H9 (cell line): ENCODE data around the gene SMPD2. TPM values are rescaled to one million over a fixed set of nuclear protein-coding genes. Genes with fewer than 3 reads are reported as not detected.

Experiments used
- DNase-seq: peaks from one replicate; pipeline ENCODE4 v3.0.0-alpha.2; 2017
- H2AFZ ChIP-seq: one replicate; pipeline ENCODE4 v1.6.1; 2013; ENCODE audit warnings: mild to moderate bottlenecking, low read length, control low read depth, moderate library complexity
- H2AK5ac ChIP-seq: 2 replicates; pipeline ENCODE4 v1.6.1; 2013; ENCODE audit warnings: low read length, control low read depth, mixed read lengths; ENCODE audit not compliant: insufficient read length
- H2BK120ac ChIP-seq: one replicate; pipeline ENCODE4 v1.6.1; 2013; ENCODE audit warnings: low read depth, mild to moderate bottlenecking, low read length, control low read depth, inconsistent platforms; ENCODE audit not compliant: poor library complexity, severe bottlenecking
- H2BK12ac ChIP-seq: 2 replicates; pipeline ENCODE4 v1.6.1; 2013; ENCODE audit warnings: low read length, control low read depth, mixed read lengths, low read depth; ENCODE audit not compliant: insufficient read length
- H2BK15ac ChIP-seq: 2 replicates; pipeline ENCODE4 v1.6.1; 2013; ENCODE audit warnings: low read depth, low read length, control low read depth
- H2BK20ac ChIP-seq: one replicate; pipeline ENCODE4 v1.6.1; 2013; ENCODE audit warnings: low read depth, mild to moderate bottlenecking, low read length, control low read depth, inconsistent platforms; ENCODE audit not compliant: poor library complexity, severe bottlenecking
- H2BK5ac ChIP-seq: 2 replicates; pipeline ENCODE4 v1.6.1; 2013; ENCODE audit warnings: low read length, control low read depth, mixed read lengths; ENCODE audit not compliant: insufficient read length
- H3K14ac ChIP-seq: 2 replicates; pipeline ENCODE4 v1.6.1; 2013; ENCODE audit warnings: low read length, control low read depth; ENCODE audit not compliant: insufficient read depth
- H3K18ac ChIP-seq: 2 replicates; pipeline ENCODE4 v1.6.1; 2013; ENCODE audit warnings: low read depth, mild to moderate bottlenecking, mixed read lengths, low read length, control low read depth; ENCODE audit not compliant: insufficient read length
- H3K23ac ChIP-seq: 2 replicates; pipeline ENCODE4 v1.6.1; 2013; ENCODE audit warnings: low read length, control low read depth, mixed read lengths, low read depth; ENCODE audit not compliant: insufficient read length
- H3K23me2 ChIP-seq: 2 replicates; pipeline ENCODE4 v1.6.1; 2013; ENCODE audit warnings: low read depth, mild to moderate bottlenecking, mixed read lengths, low read length, control low read depth; ENCODE audit not compliant: insufficient read length, poor library complexity, severe bottlenecking
- H3K27ac ChIP-seq: 2 replicates; pipeline ENCODE4 v1.5.1; 2013; ENCODE audit warnings: low read length, control low read depth, mixed read lengths, low read depth; ENCODE audit not compliant: insufficient read length
- H3K27me3 ChIP-seq: 2 replicates; pipeline ENCODE4 v1.6.1; 2013; ENCODE audit warnings: low read length, control low read depth, inconsistent platforms; ENCODE audit not compliant: insufficient read depth
- H3K4ac ChIP-seq: 2 replicates; pipeline ENCODE4 v1.6.1; 2013; ENCODE audit warnings: low read depth, mild to moderate bottlenecking, control low read depth, inconsistent platforms, low read length, moderate library complexity
- H3K4me1 ChIP-seq: 2 replicates; pipeline ENCODE4 v1.6.1; 2013; ENCODE audit warnings: low read length, control low read depth, inconsistent platforms; ENCODE audit not compliant: insufficient read depth
- H3K4me2 ChIP-seq: 2 replicates; pipeline ENCODE4 v1.6.1; 2013; ENCODE audit warnings: low read length, control low read depth, mixed read lengths; ENCODE audit not compliant: insufficient read length, insufficient read depth
- H3K56ac ChIP-seq: 2 replicates; pipeline ENCODE4 v1.6.1; 2013; ENCODE audit warnings: low read depth, mild to moderate bottlenecking, mixed read lengths, low read length, control low read depth; ENCODE audit not compliant: insufficient read length
- H3K79me1 ChIP-seq: 2 replicates; pipeline ENCODE4 v1.6.1; 2013; ENCODE audit warnings: low read depth, mild to moderate bottlenecking, moderate library complexity, low read length, control low read depth, inconsistent platforms; ENCODE audit not compliant: insufficient read depth, poor library complexity, severe bottlenecking
- H3K79me2 ChIP-seq: 2 replicates; pipeline ENCODE4 v1.6.1; 2013; ENCODE audit warnings: low read length, control low read depth, inconsistent platforms; ENCODE audit not compliant: insufficient read depth
- H3K9ac ChIP-seq: 2 replicates; pipeline ENCODE4 v1.6.1; 2013; ENCODE audit warnings: low read length, control low read depth, mixed read lengths; ENCODE audit not compliant: insufficient read length; ENCODE audit errors: extremely low read depth
- H3K9me3 ChIP-seq: one replicate; pipeline ENCODE4 v1.6.1; 2013; ENCODE audit warnings: low read depth, low read length, inconsistent platforms; ENCODE audit not compliant: control insufficient read depth
- H3T11ph ChIP-seq: one replicate; pipeline ENCODE4 v1.6.1; 2013; ENCODE audit warnings: mild to moderate bottlenecking, low read length, control low read depth, inconsistent platforms
- H4K20me1 ChIP-seq: one replicate; pipeline ENCODE4 v1.6.1; 2013; ENCODE audit not compliant: control insufficient read depth, insufficient read length, insufficient read depth
- H4K5ac ChIP-seq: 2 replicates; pipeline ENCODE4 v1.6.1; 2013; ENCODE audit warnings: low read depth, mild to moderate bottlenecking, mixed read lengths, low read length, control low read depth; ENCODE audit not compliant: insufficient read length
- H4K8ac ChIP-seq: replicated peaks from 2 replicates; pipeline ENCODE4 v1.6.1; 2013; ENCODE audit warnings: low read length, control low read depth, mixed read lengths, low read depth; ENCODE audit not compliant: insufficient read length
- H4K91ac ChIP-seq: 2 replicates; pipeline ENCODE4 v1.6.1; 2013; ENCODE audit warnings: low read depth, mild to moderate bottlenecking, moderate library complexity, mixed read lengths, low read length, control low read depth; ENCODE audit not compliant: insufficient read length
- H3K27ac Mint-ChIP-seq, 3 experiments: 2 replicates in 2 of 3; 3 replicates in 1 of 3; pipeline ENCODE4 v1.8.0; 2020 to 2021; ENCODE audit warnings: mixed read lengths in 3 of 3, mild to moderate bottlenecking in 1 of 3, moderate library complexity in 1 of 3
- H3K27me3 Mint-ChIP-seq: 2 replicates; pipeline ENCODE4 v1.8.0; 2021; ENCODE audit warnings: low read depth, mild to moderate bottlenecking, moderate library complexity, mixed read lengths
- H3K36me3 Mint-ChIP-seq, 3 experiments: 2 replicates in 2 of 3; 3 replicates in 1 of 3; pipeline ENCODE4 v1.8.0; 2020 to 2021; ENCODE audit warnings: low read depth in 3 of 3, mixed read lengths in 3 of 3; ENCODE audit not compliant: insufficient read depth in 1 of 3
- H3K4me1 Mint-ChIP-seq, 2 experiments: 2 replicates each; pipeline ENCODE4 v1.8.0; 2020; ENCODE audit warnings: mixed read lengths in 2 of 2
- H3K4me3 Mint-ChIP-seq, 2 experiments: 2 replicates in 1 of 2; 3 replicates in 1 of 2; pipeline ENCODE4 v1.8.0; 2020 to 2021; ENCODE audit warnings: mild to moderate bottlenecking in 2 of 2, mixed read lengths in 2 of 2, moderate library complexity in 1 of 2
- H3K9me3 Mint-ChIP-seq, 2 experiments: 2 replicates in 1 of 2; 3 replicates in 1 of 2; pipeline ENCODE4 v1.8.0; 2020; ENCODE audit warnings: mild to moderate bottlenecking in 2 of 2, mixed read lengths in 2 of 2, moderate library complexity in 1 of 2
- WGBS: extraction: QIAGEN DNeasy Blood & Tissue Kit; methylation state at CpG from one replicate; pipeline ENCODE4 v1.1.7; 2013; ENCODE audit warnings: missing lambda C conversion rate, low lambda C conversion rate, mixed read lengths; ENCODE audit not compliant: insufficient read length; ENCODE audit errors: extremely low coverage; 5-methylcytosine and 5-hydroxymethylcytosine counted together
- total RNA-seq: library from RNA; stranded (reverse); gene quantifications from 2 replicates; pipeline ENCODE4 v1.2.1, GENCODE V29; 2021
- TF ChIP-seq, protein P1 (sequence below): fragments of 200-600 bp; sonication (generic); conservative IDR thresholded peaks from 3 replicates; pipeline ENCODE4 v1.8.0; 2021; ENCODE audit warnings: antibody characterized with exemption, mild to moderate bottlenecking

Gene SMPD2
- total RNA-seq, 1 experiment from 2014 or later, result 13.0 TPM

DNA sequence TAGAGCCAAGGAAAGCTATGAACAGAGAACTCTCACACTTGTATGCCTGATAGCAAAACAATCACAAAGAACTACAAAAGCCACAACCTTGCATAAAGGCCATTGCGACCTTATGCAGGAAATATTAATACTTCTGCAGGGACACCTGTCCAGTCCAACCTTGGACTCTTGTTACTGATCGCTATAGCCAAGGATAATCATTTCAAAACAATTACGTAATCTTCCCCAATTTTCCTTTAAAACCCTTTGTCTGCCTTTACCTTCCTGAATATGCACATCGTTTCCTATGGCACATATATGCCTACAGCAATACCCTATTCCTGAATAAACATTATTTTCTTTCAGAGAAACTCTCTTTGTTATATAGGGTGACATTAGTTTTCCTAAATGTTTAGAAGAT is 22.9 kb upstream of the SMPD2 start:
- no peak overlapping the region for H3K56ac ChIP-seq

More for the DNA sequence above, 22.9 kb upstream of the SMPD2 start:
- H3K79me1 ChIP-seq, result no peaks in the 10 kb centered on the region
- no peaks in the 10 kb centered on the region for H4K20me1 ChIP-seq
- H2BK15ac ChIP-seq, result no peak overlapping the region
- TF ChIP-seq, protein P1, sequence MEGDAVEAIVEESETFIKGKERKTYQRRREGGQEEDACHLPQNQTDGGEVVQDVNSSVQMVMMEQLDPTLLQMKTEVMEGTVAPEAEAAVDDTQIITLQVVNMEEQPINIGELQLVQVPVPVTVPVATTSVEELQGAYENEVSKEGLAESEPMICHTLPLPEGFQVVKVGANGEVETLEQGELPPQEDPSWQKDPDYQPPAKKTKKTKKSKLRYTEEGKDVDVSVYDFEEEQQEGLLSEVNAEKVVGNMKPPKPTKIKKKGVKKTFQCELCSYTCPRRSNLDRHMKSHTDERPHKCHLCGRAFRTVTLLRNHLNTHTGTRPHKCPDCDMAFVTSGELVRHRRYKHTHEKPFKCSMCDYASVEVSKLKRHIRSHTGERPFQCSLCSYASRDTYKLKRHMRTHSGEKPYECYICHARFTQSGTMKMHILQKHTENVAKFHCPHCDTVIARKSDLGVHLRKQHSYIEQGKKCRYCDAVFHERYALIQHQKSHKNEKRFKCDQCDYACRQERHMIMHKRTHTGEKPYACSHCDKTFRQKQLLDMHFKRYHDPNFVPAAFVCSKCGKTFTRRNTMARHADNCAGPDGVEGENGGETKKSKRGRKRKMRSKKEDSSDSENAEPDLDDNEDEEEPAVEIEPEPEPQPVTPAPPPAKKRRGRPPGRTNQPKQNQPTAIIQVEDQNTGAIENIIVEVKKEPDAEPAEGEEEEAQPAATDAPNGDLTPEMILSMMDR, result no peak
- H2AK5ac ChIP-seq, result no peak overlapping the region
- H3K27me3 ChIP-seq, result no peaks in the 10 kb centered on the region
- H3K23ac ChIP-seq, result no peak overlapping the region
- no peak overlapping the region for H4K91ac ChIP-seq
- H2BK5ac ChIP-seq, result no peak overlapping the region
- no peak overlapping the region for H3K4ac ChIP-seq
- Mint-ChIP-seq H3K27ac (no peak overlapping the region), H3K27me3 (peaks cover 3% of the 10 kb centered on the region), H3K4me3 (no peak overlapping the region), H3K36me3 (no peaks in the 10 kb centered on the region), H3K4me1 (peaks cover 0 to 2% of the 10 kb centered on the region in 2 experiments; a peak in 1 of 4 replicates), H3K9me3 (peaks cover 0 to 5% of the 10 kb centered on the region in 2 experiments; a peak in 1 of 5 replicates)
- no peak overlapping the region for H2AFZ ChIP-seq
- no peak overlapping the region for H4K8ac ChIP-seq
- no peaks in the 10 kb centered on the region for H3K9me3 ChIP-seq
- H3K9ac ChIP-seq, result no peak overlapping the region
- H4K5ac ChIP-seq, result no peak overlapping the region
- H3K4me2 ChIP-seq, result no peak overlapping the region
- no peak overlapping the region for H3K27ac ChIP-seq
- H2BK20ac ChIP-seq, result no peak overlapping the region
- no CpG with 5 or more reads among the region's 4 CpGs for WGBS
- DNase-seq, result no peak
- H3K23me2 ChIP-seq, result no peaks in the 10 kb centered on the region
- H3K14ac ChIP-seq, result no peak overlapping the region
- H3T11ph ChIP-seq, result no peak overlapping the region
- no peak overlapping the region for H2BK120ac ChIP-seq
- no peak overlapping the region for H3K18ac ChIP-seq
- H2BK12ac ChIP-seq, result no peak overlapping the region
- H3K79me2 ChIP-seq, result no peaks in the 10 kb centered on the region
- no peaks in the 10 kb centered on the region for H3K4me1 ChIP-seq
